ENCODE measurements around the gene STIP1.
"Not testable (repeated sequence)": the region's sequence is repeated elsewhere in the genome, so short reads cannot be mapped to it uniquely, and the experiment has no call there.

STIP1 gene

GRCh38 chr11:64156235-64157011, 29.5 kb upstream of the STIP1 start:
- Histone ChIP-seq H3K79me2 (ENCODE audit: low read length) (no peaks in the 10 kb centered on the region), H4K20me1 (ENCODE audit: insufficient read depth, low read length) (no peaks in the 10 kb centered on the region), H3K9me2 (replicated peaks; ENCODE audit: insufficient read depth, low read length) (no peaks in the 10 kb centered on the region), H3F3A (ENCODE audit: insufficient read depth, low read length) (no peaks in the 10 kb centered on the region), H3K4me2 (ENCODE audit: low read depth, low read length) (no peak overlapping the region), H3K9me3 (replicated peaks; ENCODE audit: insufficient read depth, low read length) (no peaks in the 10 kb centered on the region), H3K9ac (ENCODE audit: low read length) (no peak overlapping the region), H3K36me3 (replicated peaks; ENCODE audit: insufficient read depth, low read length) (no peaks in the 10 kb centered on the region), H3K4me1 (ENCODE audit: low read length) (no peaks in the 10 kb centered on the region), H2AFZ (ENCODE audit: low read length) (no peak overlapping the region), H3K27me3 (replicated peaks; ENCODE audit: insufficient read depth, low read length) (no peaks in the 10 kb centered on the region), H3K4me3 (ENCODE audit: low read length) (no peak overlapping the region), H3K27ac (ENCODE audit: low read length) (no peak overlapping the region)
- DNase-seq = no peak
- TF ChIP-seq EZH2phosphoT487 (IDR thresholded peaks at IDR 0.05; ENCODE audit: low read length) (no peak), EZH2 (optimal IDR thresholded peaks at IDR 0.05; ENCODE audit: low read depth, low read length) (no peak), CTCF (IDR thresholded peaks at IDR 0.05; ENCODE audit: low read length) (no peak)

GRCh38 chr11:64157631-64158394, 28.2 kb upstream of the STIP1 start:
- TF ChIP-seq EZH2phosphoT487 (IDR thresholded peaks at IDR 0.05; ENCODE audit: low read length) (no peak), CTCF (IDR thresholded peaks at IDR 0.05; ENCODE audit: low read length) (no peak), EZH2 (optimal IDR thresholded peaks at IDR 0.05; ENCODE audit: low read depth, low read length) (no peak)
- no peaks in the 10 kb centered on the region for H3K79me2 ChIP-seq (ENCODE audit: low read length)
- H3K9me3 ChIP-seq (replicated peaks; ENCODE audit: insufficient read depth, low read length) = no peaks in the 10 kb centered on the region
- no peaks in the 10 kb centered on the region for H3K27me3 ChIP-seq (replicated peaks; ENCODE audit: insufficient read depth, low read length)
- H3K9me2 ChIP-seq (replicated peaks; ENCODE audit: insufficient read depth, low read length) = no peaks in the 10 kb centered on the region
- no peaks in the 10 kb centered on the region for H3K4me1 ChIP-seq (ENCODE audit: low read length)
- no peak for DNase-seq
- no peak overlapping the region for H3K4me3 ChIP-seq (ENCODE audit: low read length)
- no peaks in the 10 kb centered on the region for H4K20me1 ChIP-seq (ENCODE audit: insufficient read depth, low read length)
- no peak overlapping the region for H3K9ac ChIP-seq (ENCODE audit: low read length)
- no peak overlapping the region for H3K4me2 ChIP-seq (ENCODE audit: low read depth, low read length)
- no peaks in the 10 kb centered on the region for H3K36me3 ChIP-seq (replicated peaks; ENCODE audit: insufficient read depth, low read length)
- no peak overlapping the region for H2AFZ ChIP-seq (ENCODE audit: low read length)
- no peak overlapping the region for H3K27ac ChIP-seq (ENCODE audit: low read length)
- no peaks in the 10 kb centered on the region for H3F3A ChIP-seq (ENCODE audit: insufficient read depth, low read length)

GRCh38 chr11:64161037-64161436, 24.9 kb upstream of the STIP1 start:
- DNase-seq = no peak

GRCh38 chr11:64162769-64163168, 23.2 kb upstream of the STIP1 start:
- H2AFZ ChIP-seq (ENCODE audit: low read length); H3K4me2 ChIP-seq (ENCODE audit: low read depth, low read length); H3F3A ChIP-seq (ENCODE audit: insufficient read depth, low read length); H3K36me3 ChIP-seq (replicated peaks; ENCODE audit: insufficient read depth, low read length); H3K27me3 ChIP-seq (replicated peaks; ENCODE audit: insufficient read depth, low read length); H3K27ac ChIP-seq (ENCODE audit: low read length); H3K9me3 ChIP-seq (replicated peaks; ENCODE audit: insufficient read depth, low read length); H3K9me2 ChIP-seq (replicated peaks; ENCODE audit: insufficient read depth, low read length); H3K4me1 ChIP-seq (ENCODE audit: low read length); DNase-seq; H4K20me1 ChIP-seq (ENCODE audit: insufficient read depth, low read length); H3K9ac ChIP-seq (ENCODE audit: low read length); H3K4me3 ChIP-seq (ENCODE audit: low read length): not testable (repeated sequence)
- H3K79me2 ChIP-seq (ENCODE audit: low read length) = peaks cover 15% of the 10 kb centered on the region

More at GRCh38 chr11:64161037-64161436, 24.9 kb upstream of the STIP1 start:
- no peaks in the 10 kb centered on the region for H3K36me3 ChIP-seq (replicated peaks; ENCODE audit: insufficient read depth, low read length)
- H3K9me3 ChIP-seq (replicated peaks; ENCODE audit: insufficient read depth, low read length) = no peaks in the 10 kb centered on the region
- no peak overlapping the region for H3K9ac ChIP-seq (ENCODE audit: low read length)
- H3K4me3 ChIP-seq (ENCODE audit: low read length) = no peak overlapping the region
- H3K4me1 ChIP-seq (ENCODE audit: low read length) = no peaks in the 10 kb centered on the region
- no peak for TF ChIP-seq EZH2phosphoT487 (IDR thresholded peaks at IDR 0.05; ENCODE audit: low read length)
- H3K79me2 ChIP-seq (ENCODE audit: low read length) = peaks cover 15% of the 10 kb centered on the region
- H3K4me2 ChIP-seq (ENCODE audit: low read depth, low read length) = no peak overlapping the region
- no peaks in the 10 kb centered on the region for H4K20me1 ChIP-seq (ENCODE audit: insufficient read depth, low read length)
- no peak overlapping the region for H2AFZ ChIP-seq (ENCODE audit: low read length)
- H3K27me3 ChIP-seq (replicated peaks; ENCODE audit: insufficient read depth, low read length) = no peaks in the 10 kb centered on the region
- no peak overlapping the region for H3K27ac ChIP-seq (ENCODE audit: low read length)
- H3F3A ChIP-seq (ENCODE audit: insufficient read depth, low read length) = no peaks in the 10 kb centered on the region
- no peaks in the 10 kb centered on the region for H3K9me2 ChIP-seq (replicated peaks; ENCODE audit: insufficient read depth, low read length)

Measured in MM.1S (cell line).